Mesenchymal stem cell (in vitro differentiated cells and primary cell): ENCODE results near the gene SEZ6L2.
A peak's percentile ranks its signal among the peaks of the same experiment; 100 is the strongest.

Source experiments
- DNase-seq: peaks from one replicate; pipeline ENCODE4 v3.0.0-alpha.2; 2013
- H2AFZ ChIP-seq: one replicate; pipeline ENCODE4 v1.6.1; 2013; ENCODE audit warnings: low read depth, mild to moderate bottlenecking, control low read depth, inconsistent platforms, low read length, moderate library complexity
- H2AK5ac ChIP-seq: 2 replicates; pipeline ENCODE4 v1.6.1; 2013; ENCODE audit warnings: low read length, moderate library complexity, mild to moderate bottlenecking, inconsistent platforms; ENCODE audit not compliant: severe bottlenecking
- H2BK120ac ChIP-seq: one replicate; pipeline ENCODE4 v1.6.1; 2013; ENCODE audit warnings: low read depth, mild to moderate bottlenecking, inconsistent platforms, low read length, moderate library complexity
- H2BK12ac ChIP-seq, 2 experiments: one replicate each; pipeline ENCODE4 v1.6.1; 2013; ENCODE audit warnings: inconsistent platforms in 2 of 2, low read length in 2 of 2, mild to moderate bottlenecking in 2 of 2, moderate library complexity in 2 of 2, control low read depth in 1 of 2
- H2BK15ac ChIP-seq: one replicate; pipeline ENCODE4 v1.6.1; 2013; ENCODE audit warnings: mild to moderate bottlenecking, low read depth, inconsistent platforms; ENCODE audit not compliant: poor library complexity, severe bottlenecking
- H2BK5ac ChIP-seq: 2 replicates; pipeline ENCODE4 v1.6.1; 2013; ENCODE audit warnings: low read depth, mild to moderate bottlenecking, low read length, control low read depth, inconsistent platforms; ENCODE audit not compliant: poor library complexity, severe bottlenecking
- H3K14ac ChIP-seq, 2 experiments: one replicate each; pipeline ENCODE4 v1.6.1; 2013; ENCODE audit warnings: inconsistent platforms in 2 of 2, low read length in 2 of 2, control low read depth in 1 of 2, mild to moderate bottlenecking in 1 of 2, moderate library complexity in 1 of 2
- H3K18ac ChIP-seq, 2 experiments: one replicate each; pipeline ENCODE4 v1.6.1; 2013; ENCODE audit warnings: inconsistent platforms in 2 of 2, low read length in 2 of 2, control low read depth in 1 of 2, low read depth in 1 of 2, mild to moderate bottlenecking in 1 of 2
- H3K23ac ChIP-seq, 2 experiments: one replicate each; pipeline ENCODE4 v1.6.1; 2013; ENCODE audit warnings: inconsistent platforms in 2 of 2, low read length in 2 of 2, mild to moderate bottlenecking in 2 of 2, moderate library complexity in 2 of 2, control low read depth in 1 of 2
- H3K27ac ChIP-seq: 2 replicates; pipeline ENCODE4 v1.5.1; 2013; ENCODE audit warnings: mild to moderate bottlenecking, moderate library complexity, low read length, control low read depth, inconsistent platforms; ENCODE audit not compliant: poor library complexity, severe bottlenecking
- H3K27me3 ChIP-seq, 2 experiments: 2 replicates each; pipeline versions ENCODE4 v1.6.1 to v1.7.0; 2013; ENCODE audit warnings: low read length in 2 of 2, mild to moderate bottlenecking in 2 of 2, moderate library complexity in 2 of 2, control low read depth in 1 of 2, inconsistent platforms in 1 of 2; ENCODE audit not compliant: control insufficient read depth in 1 of 2, insufficient read depth in 1 of 2
- H3K36me3 ChIP-seq, 2 experiments: 2 replicates each; pipeline versions ENCODE4 v1.6.1 to v1.7.0; 2013; ENCODE audit warnings: low read length in 2 of 2, control low read depth in 1 of 2, inconsistent platforms in 1 of 2, low read depth in 1 of 2, mild to moderate bottlenecking in 1 of 2; ENCODE audit not compliant: insufficient read depth in 2 of 2, control insufficient read depth in 1 of 2
- H3K4ac ChIP-seq, 2 experiments: one replicate each; pipeline ENCODE4 v1.6.1; 2013; ENCODE audit warnings: inconsistent platforms in 2 of 2, low read length in 2 of 2, mild to moderate bottlenecking in 2 of 2, moderate library complexity in 2 of 2, control low read depth in 1 of 2, low read depth in 1 of 2
- H3K4me1 ChIP-seq: 2 replicates; pipeline ENCODE4 v1.6.1; 2013; ENCODE audit warnings: low read depth, low read length, control low read depth; ENCODE audit not compliant: control insufficient read depth, insufficient read depth
- H3K4me2 ChIP-seq: 2 replicates; pipeline ENCODE4 v1.6.1; 2013; ENCODE audit warnings: low read length, mild to moderate bottlenecking, inconsistent platforms; ENCODE audit not compliant: poor library complexity, severe bottlenecking
- H3K4me3 ChIP-seq, 2 experiments: 2 replicates each; pipeline versions ENCODE4 v1.5.1 to v1.7.0; 2013; ENCODE audit warnings: low read length in 2 of 2, mild to moderate bottlenecking in 2 of 2, control low read depth in 1 of 2, low read depth in 1 of 2; ENCODE audit not compliant: insufficient read depth in 1 of 2
- H3K79me1 ChIP-seq: replicated peaks from 2 replicates; pipeline ENCODE4 v1.6.1; 2013; ENCODE audit warnings: mild to moderate bottlenecking, control low read depth, low read length, inconsistent platforms; ENCODE audit not compliant: poor library complexity, severe bottlenecking
- H3K9ac ChIP-seq: 2 replicates; pipeline ENCODE4 v1.7.0; 2013; ENCODE audit warnings: mild to moderate bottlenecking, low read length, moderate library complexity
- H3K9me3 ChIP-seq: 2 replicates; pipeline ENCODE4 v1.7.0; 2013; ENCODE audit warnings: mild to moderate bottlenecking, low read length; ENCODE audit not compliant: control insufficient read depth
- H4K8ac ChIP-seq: one replicate; pipeline ENCODE4 v1.6.1; 2013; ENCODE audit warnings: inconsistent platforms, mild to moderate bottlenecking, low read length, moderate library complexity
- H4K91ac ChIP-seq: one replicate; pipeline ENCODE4 v1.6.1; 2013; ENCODE audit warnings: mild to moderate bottlenecking, low read length, inconsistent platforms
- whole genome bisulfite sequencing: methylation state at CpG from one replicate; pipeline ENCODE4 v1.1.7; 2013; ENCODE audit warnings: mixed read lengths; 5-methylcytosine and 5-hydroxymethylcytosine counted together

SEZ6L2 gene

GRCh38 chr16:29863669-29863984 is 35.7 kb downstream of the SEZ6L2 start:
- Histone ChIP-seq H3K23ac (no peak overlapping the region), H3K4me2 (peak overlapping the region; percentile 45), H2BK120ac (no peak overlapping the region), H3K4me1 (peaks cover 10% of the 10 kb centered on the region), H3K36me3 (peaks cover 23 to 27% of the 10 kb centered on the region in 2 experiments), H3K18ac (no peak overlapping the region), H3K9ac (peak overlapping the region; percentile 92), H2BK15ac (no peak overlapping the region), H3K27ac (no peak overlapping the region), H3K4me3 (peak overlapping the region in 1 of 2 experiments; percentile 97), H2AFZ (no peak overlapping the region), H4K91ac (no peak overlapping the region), H2BK12ac (peak overlapping the region in 1 of 2 experiments; percentile 24), H2BK5ac (no peak overlapping the region), H4K8ac (peak overlapping the region; percentile 86), H3K9me3 (no peaks in the 10 kb centered on the region), H3K14ac (no peak overlapping the region), H3K4ac (no peak overlapping the region), H3K79me1 (peaks cover 12% of the 10 kb centered on the region), H3K27me3 (no peaks in the 10 kb centered on the region), H2AK5ac (no peak overlapping the region)
- 43% methylated on average over 14 of the region's 16 CpGs for WGBS
- no peak for DNase-seq

GRCh38 chr16:29862884-29863668 is 36.3 kb downstream of the SEZ6L2 start, which contains the start of gene CDIPT:
CDIPT (minus strand) TSS chr16:29863226; CDS start chr16:29862857, 369 bp downstream.
- Histone ChIP-seq H3K79me1 (peaks cover 12% of the 10 kb centered on the region), H2BK5ac (peak within 1 kb of the TSS; percentile 80), H4K91ac (peak within 1 kb of the TSS; percentile 47), H2BK15ac (peak within 1 kb of the TSS; percentile 93), H3K9ac (peak within 1 kb of the TSS; percentile 92), H2AK5ac (no peak within 1 kb of the TSS), H3K18ac (peak within 1 kb of the TSS; percentile 62 to 88), H3K14ac (peak within 1 kb of the TSS in 1 of 2 experiments; percentile 85), H2BK120ac (no peak within 1 kb of the TSS), H2BK12ac (peak within 1 kb of the TSS in 1 of 2 experiments; percentile 24), H3K27me3 (no peaks in the 10 kb centered on the region), H3K27ac (peak within 1 kb of the TSS; percentile 90), H2AFZ (peak within 1 kb of the TSS; percentile 80), H3K4me1 (peaks cover 10% of the 10 kb centered on the region), H3K36me3 (peaks cover 27 to 32% of the 10 kb centered on the region in 2 experiments), H3K4me3 (peak within 1 kb of the TSS; percentile 96 to 97), H3K4ac (peak within 1 kb of the TSS in 1 of 2 experiments; percentile 81), H4K8ac (peak within 1 kb of the TSS; percentile 86), H3K23ac (peak within 1 kb of the TSS in 1 of 2 experiments; percentile 67), H3K4me2 (peak within 1 kb of the TSS; percentile 51), H3K9me3 (no peaks in the 10 kb centered on the region)
- WGBS, result under 1% methylated on average over 27 of the region's 57 CpGs
- DNase-seq, result peak; percentile 97

GRCh38 chr16:29862383-29862883 is 36.9 kb downstream of the SEZ6L2 start:
- Histone ChIP-seq H3K23ac (peak overlapping the region in 1 of 2 experiments; percentile 67), H2AFZ (peak overlapping the region; percentile 80), H3K79me1 (peaks cover 12% of the 10 kb centered on the region), H3K9ac (peak overlapping the region; percentile 92), H3K4ac (peak overlapping the region in 1 of 2 experiments; percentile 81), H3K18ac (peak overlapping the region; percentile 62 to 88), H2BK15ac (peak overlapping the region; percentile 93), H3K9me3 (no peaks in the 10 kb centered on the region), H2AK5ac (no peak overlapping the region), H3K14ac (peak overlapping the region in 1 of 2 experiments; percentile 85), H2BK5ac (no peak overlapping the region), H3K36me3 (peaks cover 27 to 32% of the 10 kb centered on the region in 2 experiments), H3K27me3 (no peaks in the 10 kb centered on the region), H3K4me3 (peak overlapping the region; percentile 96 to 97), H2BK12ac (peak overlapping the region in 1 of 2 experiments; percentile 1), H3K4me1 (peaks cover 10% of the 10 kb centered on the region), H3K27ac (peak overlapping the region; percentile 28), H3K4me2 (peak overlapping the region; percentile 51), H2BK120ac (no peak overlapping the region), H4K91ac (peak overlapping the region; percentile 47), H4K8ac (peak overlapping the region; percentile 35)
- DNase-seq, result peak; percentile 30
- WGBS, result under 1% methylated on average over 26 of the region's 27 CpGs

- Histone ChIP-seq H4K8ac (no peak overlapping the region), H2AK5ac (no peak overlapping the region), H3K9me3 (no peaks in the 10 kb centered on the region), H2BK120ac (no peak overlapping the region), H2BK5ac (no peak overlapping the region), H3K27ac (no peak overlapping the region), H3K4me1 (peaks cover 15% of the 10 kb centered on the region), H3K18ac (no peak overlapping the region), H4K91ac (no peak overlapping the region), H3K36me3 (peaks cover 27 to 32% of the 10 kb centered on the region in 2 experiments), H3K4me3 (no peak overlapping the region), H3K27me3 (no peaks in the 10 kb centered on the region), H3K4me2 (no peak overlapping the region), H2BK15ac (no peak overlapping the region), H3K9ac (no peak overlapping the region), H2AFZ (no peak overlapping the region), H3K4ac (no peak overlapping the region), H3K79me1 (peaks cover 12% of the 10 kb centered on the region), H3K14ac (no peak overlapping the region), H2BK12ac (no peak overlapping the region), H3K23ac (no peak overlapping the region)
- no peak for DNase-seq
- 94% methylated on average over 9 of the region's 9 CpGs for WGBS
Measured at GRCh38 chr16:29860218-29860617, 39.1 kb downstream of the SEZ6L2 start.
